Effector CD8-positive, alpha-beta T cell (primary cell): ENCODE results near the gene AKAP13.

Source experiments
- DNase-seq: peaks from one replicate; lab custom pipeline; 2025; lab: John Stamatoyannopoulos, UW

Gene AKAP13

DNA sequence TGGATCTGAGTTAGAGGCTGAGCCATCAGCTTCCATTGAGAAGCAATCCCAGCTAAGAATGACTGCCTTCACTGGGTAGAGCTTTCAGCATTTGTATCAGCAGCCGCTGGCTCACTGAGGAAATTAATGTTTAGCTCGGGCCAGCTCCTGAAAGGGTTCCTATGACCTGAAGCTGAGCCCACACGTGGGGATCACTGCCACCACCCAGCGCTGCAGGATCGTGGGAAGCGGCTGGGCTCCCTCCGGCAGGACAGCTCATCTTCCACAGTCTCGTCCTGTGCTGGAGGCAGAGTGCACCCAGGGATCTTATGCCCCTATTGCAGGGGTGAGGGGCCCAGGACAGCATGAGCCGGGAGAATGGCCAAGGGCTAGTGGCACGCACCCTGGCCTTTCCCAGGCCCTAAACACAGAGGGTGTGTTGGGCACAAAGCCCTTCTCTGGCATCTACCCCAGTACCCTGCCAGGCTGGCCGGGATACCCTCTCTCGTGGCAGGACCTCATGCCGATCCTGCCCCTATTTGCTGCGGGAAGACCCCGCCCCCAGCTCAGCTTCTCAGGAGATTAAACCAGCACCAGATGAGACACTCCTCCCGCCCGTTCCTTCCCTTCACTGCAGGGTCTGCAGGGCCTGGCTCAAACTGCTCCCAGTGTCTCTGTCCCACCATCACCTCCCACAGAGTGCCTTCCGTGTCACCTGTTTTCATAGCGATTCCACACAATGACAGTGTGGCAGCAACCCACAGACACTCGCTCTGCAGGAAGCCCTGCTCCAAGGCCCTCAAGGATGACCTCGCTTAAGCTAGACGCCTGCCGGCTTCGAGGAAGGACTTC, 385.8 kb downstream of the AKAP13 start:
- DNase-seq = no peak

- no peak for DNase-seq
These were observed 387.6 kb downstream of the AKAP13 start for GRCh38 chr15:85767785-85768529.

DNA sequence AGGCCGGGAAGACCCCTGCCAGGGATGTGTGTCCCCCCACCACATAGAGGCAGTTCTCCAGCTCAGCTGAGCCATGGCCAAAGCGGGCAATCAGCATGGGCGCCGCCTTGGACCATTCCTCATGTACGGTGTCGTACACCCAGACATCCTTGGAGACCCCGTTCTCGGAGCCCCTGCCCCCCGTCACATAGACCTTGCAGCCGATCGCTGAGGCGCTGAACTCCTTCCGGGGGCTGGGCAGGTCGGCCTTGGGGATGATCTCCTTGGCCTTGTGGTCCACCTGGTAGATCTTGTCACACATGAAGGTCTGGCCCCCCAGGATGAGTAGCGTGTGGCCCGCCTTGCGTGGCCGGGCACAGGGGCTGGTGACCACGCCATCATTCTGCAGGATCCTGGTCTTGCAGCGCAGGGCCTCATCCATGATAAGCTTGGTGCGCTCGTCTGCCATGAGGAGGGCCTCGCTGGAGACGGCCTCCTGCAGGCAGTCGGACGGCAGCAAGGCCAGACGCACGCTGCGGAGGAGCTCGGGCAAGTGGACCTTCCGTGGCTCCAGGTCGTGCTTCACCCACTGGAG, 388.3 kb downstream of the AKAP13 start:
- DNase-seq = no peak

GRCh38 chr15:85769182-85769900, 388.9 kb downstream of the AKAP13 start:
- no peak for DNase-seq

DNA sequence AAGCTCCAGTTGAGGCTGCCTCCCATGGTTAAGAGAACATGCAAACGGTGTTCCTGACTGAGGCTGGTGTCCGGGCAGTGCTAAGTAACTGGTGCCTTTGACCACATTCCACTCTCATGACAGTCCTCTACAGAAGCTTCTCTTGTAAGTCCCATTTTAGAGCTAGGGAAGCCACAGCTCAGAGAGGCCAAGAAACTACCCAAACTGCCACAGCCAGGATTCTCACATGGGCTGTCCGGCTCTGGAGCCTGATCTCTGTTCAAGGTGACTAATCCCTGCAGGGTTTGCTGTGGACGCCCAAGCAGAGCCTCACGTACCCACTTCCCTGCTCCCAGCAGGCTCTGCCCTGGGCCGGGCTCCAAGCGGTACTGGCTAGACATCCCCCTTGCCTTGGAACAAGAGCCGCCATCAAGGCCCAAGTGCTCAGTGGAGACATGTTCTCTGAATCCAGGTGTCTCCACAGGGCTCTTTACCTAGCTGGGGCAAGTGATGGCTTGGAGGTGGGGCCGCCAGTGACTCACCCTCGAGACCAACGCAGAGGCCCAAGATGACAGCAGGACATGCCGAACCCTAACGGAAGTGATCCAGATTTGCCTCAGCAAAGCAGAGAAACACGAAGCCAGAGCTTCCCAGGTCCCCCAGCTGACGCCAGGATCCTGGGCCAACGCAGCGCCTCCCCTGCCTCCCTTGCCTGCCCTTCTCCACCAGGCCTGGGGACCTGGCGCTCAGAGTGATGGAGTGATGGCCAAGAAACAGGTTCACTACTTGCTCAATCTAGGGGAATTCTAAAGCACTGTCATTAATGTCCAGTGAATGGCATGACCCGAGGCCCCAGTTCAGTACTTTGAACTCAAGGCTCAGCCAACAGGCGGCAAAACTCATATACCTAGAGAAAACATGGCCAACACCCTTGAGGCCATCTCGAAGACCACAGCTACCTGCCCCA, 390.0 kb downstream of the AKAP13 start:
- DNase-seq = no peak

DNA sequence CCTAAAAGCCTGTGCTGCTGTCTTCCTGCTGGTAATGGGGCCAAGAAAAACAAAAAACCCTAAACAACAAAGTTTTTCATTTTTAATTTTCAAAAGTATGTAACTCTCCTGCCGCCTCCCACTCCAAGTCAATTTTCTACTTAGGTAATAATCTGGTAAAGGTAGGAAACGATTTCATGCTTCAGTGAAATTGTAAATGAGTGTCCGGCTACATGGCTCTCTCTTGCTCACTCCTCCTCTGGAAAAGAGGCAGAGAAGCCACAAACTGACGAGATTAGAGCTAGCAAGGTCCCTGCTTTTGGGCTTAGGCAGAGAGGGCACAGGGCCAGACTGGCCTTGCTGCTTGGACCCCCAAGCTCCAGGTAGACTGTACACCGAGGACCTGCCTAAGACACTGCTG, 390.9 kb downstream of the AKAP13 start:
- DNase-seq = no peak

DNA sequence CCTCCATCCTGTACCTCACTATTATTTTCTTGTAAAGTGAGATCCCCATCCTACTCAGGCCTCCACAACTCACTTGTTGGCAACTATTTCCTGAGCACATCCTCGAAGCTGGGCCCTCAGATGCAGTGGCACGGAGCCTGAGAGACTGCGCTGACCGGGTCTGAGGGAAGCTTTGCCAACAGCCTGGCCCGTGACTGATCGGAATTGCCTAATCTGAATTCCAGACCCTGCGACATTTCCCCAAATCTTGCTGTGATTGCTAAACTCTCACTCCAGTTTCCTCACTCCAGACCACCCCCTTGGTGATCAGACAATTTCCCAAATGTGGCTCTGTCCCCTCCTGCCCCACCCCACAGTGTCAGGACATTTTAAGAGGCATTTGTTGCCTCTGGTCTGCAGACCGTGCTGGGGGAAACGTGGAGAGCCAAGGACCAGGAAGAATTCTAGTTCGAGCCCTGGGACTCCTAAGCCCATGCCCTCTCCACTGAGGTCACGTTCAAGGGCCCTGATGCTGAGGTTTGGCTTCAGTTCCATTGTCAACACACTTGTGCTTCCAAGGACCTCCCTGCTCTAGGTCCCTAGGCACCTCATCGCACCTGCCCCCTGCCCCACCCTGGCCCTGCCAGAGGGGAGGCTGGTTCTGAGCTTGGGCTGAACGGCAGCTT, 391.5 kb downstream of the AKAP13 start:
- no peak for DNase-seq

DNA sequence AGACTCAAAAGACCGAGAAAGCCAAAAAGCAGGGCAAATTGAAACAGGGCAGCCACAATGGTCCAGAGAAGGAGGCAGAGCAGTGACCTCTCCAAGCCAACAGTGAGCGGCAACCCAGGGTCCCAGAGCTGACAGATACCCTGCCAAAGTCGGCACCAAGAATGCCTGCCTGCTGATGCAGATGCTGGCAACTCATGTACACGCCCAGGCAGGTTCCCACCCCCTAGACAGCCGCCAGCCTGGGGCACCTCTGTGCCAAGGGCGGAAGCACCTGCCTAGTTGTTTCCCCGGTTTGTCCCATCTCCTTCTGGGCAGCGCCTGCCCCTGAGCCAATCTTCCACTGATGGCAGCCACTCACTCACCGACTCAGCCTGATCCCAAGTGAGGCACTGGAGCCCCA, 392.3 kb downstream of the AKAP13 start:
- no peak for DNase-seq

DNA sequence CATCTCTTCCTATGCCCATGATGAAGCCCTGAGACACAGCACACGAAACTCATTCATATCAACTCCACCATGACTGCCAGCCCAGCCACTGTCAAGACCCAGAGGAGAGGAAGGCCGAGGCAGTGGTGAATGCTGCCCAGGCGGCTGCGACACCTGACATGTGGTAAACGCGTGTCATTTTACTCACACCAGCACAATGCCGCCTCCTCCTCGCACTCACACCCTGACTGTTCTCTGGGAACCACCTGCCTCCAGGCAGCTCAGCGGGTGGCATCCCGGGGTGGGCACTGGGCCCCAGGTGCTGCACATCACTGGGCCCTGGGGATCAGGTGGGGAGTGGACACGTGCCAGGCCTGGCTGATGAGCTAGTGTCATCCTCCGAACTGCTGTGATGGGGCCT, 392.8 kb downstream of the AKAP13 start:
- no peak for DNase-seq

GRCh38 chr15:85773970-85774369, 393.6 kb downstream of the AKAP13 start:
- DNase-seq = no peak

- no peak for DNase-seq
These were observed 397.1 kb downstream of the AKAP13 start for GRCh38 chr15:85777250-85778106.

DNA sequence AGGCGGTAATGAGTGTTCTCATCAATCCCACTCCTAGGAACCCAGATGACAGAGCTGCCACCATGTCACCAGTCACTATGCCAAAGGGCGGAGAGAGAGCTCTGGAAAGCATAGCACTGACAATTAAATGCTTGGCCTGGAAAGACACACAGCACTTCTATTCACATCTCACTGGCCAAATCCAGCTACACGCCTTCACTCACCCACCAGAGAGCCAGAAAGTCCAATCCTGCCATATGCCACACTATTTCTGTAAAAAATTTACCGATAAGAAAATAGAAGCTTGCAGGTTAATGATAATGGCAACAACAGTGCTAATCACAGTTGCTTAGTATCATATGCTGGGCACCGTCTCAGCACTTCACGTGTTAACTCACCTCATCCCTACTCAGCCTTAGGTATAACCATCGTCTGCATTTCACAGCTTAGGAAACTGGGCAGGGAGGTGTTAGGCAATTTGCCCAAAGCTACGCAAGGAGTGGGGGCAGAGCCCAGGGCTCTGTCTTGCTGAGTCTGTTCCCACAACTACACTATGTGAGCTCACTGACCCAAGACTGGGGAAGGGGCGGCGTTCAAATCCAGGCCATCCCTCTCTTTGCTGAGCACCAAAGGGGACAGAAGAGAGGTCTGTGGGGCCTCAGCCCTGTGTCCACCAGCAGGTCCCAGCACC, 397.8 kb downstream of the AKAP13 start:
- no peak for DNase-seq

- no peak for DNase-seq
These were observed 398.8 kb downstream of the AKAP13 start for GRCh38 chr15:85779249-85779648.

DNA sequence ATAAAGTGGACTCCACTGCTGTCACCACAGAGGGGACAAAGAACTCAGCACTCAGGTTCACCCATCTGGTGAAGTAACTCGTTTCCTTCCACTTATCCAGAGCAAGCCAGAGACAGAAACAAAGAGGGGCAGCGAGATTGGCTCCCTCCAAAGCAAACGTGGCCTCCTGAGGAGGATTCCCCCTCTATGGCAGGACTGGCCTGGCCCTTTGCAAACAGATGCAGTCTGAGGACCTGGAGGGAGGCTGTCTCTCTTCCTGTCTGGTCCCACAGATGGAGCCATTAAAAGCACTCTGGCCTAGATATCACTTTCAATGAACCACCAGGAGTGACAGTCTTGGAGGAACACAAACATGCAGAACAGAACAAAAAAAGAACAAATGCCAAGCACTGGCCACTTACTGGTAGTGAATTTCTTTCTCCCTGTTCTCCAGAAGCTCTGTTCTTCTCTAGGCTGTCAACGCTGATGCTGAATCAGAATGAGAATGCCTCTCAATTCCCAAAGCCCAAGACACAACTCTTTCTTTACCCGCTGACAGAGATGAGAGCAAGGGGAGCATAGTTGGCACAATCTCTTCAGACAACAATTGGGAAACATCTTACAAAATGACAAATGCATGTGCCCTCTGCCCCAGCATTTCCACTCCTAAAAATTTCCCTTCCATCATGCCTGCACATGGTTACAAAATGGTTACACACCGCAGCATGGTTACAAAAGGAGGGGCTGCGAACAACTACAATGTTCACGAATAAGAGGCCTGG, 400.0 kb downstream of the AKAP13 start:
- no peak for DNase-seq

DNA sequence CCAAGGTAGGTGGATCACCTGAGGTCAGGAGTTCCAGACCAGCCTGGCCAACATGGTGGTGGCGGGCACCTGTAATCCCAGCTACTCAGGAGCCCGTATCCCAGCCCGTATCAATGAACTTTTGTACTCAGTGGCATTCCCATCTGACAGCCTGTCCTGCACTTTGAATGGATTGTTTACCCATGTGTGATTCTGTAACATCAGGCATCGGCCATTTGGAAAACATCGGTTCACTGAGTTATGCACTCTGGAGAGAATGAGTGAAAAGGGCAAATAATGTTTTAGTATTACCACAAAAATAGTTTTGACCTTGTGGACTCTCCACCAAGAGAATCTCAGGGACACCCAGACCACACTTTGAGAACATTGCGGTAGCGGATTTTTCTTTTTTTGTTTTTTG, 400.7 kb downstream of the AKAP13 start:
- DNase-seq = no peak

DNA sequence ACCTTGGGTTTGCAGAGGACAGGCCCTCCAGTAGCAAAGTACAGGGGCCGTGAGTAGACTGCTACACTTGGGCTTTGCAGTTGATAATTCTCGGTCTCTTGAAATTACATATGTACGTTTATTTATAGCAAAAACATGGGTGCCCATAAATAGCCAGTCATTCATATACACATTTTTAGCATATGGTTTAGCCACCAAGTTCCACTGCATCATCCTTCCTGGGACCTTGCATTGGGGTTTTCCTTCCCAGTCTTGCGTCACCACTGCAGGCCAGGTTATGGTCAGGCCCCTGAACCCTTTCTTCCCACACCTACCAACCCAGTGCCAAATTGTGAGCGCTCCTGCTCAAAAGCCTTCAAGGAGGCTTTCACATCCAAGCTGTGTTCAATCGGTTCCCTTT, 401.7 kb downstream of the AKAP13 start:
- no peak for DNase-seq

DNA sequence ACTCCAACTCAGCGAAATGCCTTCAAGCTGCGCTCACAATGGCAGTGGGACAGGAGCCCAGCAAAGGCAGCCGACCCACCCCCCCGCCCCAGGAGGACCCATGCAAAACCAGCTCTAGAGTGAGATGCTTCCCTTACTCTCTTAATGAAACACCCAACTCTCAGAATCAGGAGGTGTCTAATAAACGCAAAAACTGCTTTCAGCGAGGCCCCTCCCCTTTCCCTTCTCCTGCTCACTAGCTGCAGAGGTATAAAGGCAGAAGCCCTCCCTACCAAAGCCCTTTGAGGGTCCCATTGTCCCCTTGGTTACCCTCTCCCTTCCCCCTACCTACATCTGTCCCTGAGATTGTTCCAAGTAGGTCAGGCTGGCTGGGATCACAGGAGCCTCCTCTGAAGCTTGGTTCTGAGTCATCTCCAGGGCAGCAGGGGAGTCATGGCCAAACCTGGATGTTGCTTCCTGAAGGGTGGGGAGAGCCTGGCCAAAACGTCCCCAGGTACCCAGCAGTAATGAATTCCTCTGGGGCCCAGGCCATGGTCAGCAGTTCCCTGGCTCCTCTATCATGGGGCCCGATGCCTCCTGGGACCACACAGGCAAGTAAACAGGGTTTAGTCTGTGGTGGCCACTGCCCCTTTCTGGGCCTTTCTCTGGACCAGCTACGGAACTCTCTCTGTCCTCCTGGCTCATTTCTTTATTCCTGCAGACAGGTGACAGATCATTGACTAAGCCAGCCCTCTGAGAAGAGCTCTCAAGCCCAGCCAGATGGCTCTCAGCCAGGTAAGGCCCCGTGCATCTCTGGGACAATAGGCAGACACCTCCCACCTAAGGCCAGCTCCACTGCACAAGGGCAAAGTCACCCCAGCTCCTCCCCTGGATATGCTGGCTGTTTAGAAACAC, 405.7 kb downstream of the AKAP13 start:
- no peak for DNase-seq
